Caki2 (cell line): Measurements from ENCODE around the gene CIAO3. TPM values are rescaled to one million over a fixed set of nuclear protein-coding genes. Genes with fewer than 3 reads are reported as not detected.
"Not testable (repeated sequence)": the region's sequence is repeated elsewhere in the genome, so short reads cannot be mapped to it uniquely, and the experiment has no call there.

Experiments
- DNase-seq: peaks from one replicate; pipeline ENCODE4 v3.0.0-alpha.2; 2015; ENCODE audit warnings: low read depth
- in situ Hi-C: cut with HindIII; loops from 2 replicates; pipeline ENCODE4 v1.10.0; 2016; ENCODE audit warnings: low sequenced_read_pairs, low pct_unique_long_range_greater_than_20kb, mixed read lengths
- total RNA-seq: library from RNA; depleted of rRNA; stranded (reverse); fragments of >200 nt; shearing (Covaris generic); gene quantifications from 2 replicates; pipeline ENCODE4 v1.2.3, GENCODE V29; 2014; ENCODE audit warnings: low replicate concordance

The CIAO3 gene
- total RNA-seq, 1 experiment from 2014 or later = 75.6 TPM

GRCh38 chr16:763369-764183, 22.8 kb upstream of the CIAO3 start:
- in situ Hi-C loops = no loop called here
- no peak for DNase-seq

DNA sequence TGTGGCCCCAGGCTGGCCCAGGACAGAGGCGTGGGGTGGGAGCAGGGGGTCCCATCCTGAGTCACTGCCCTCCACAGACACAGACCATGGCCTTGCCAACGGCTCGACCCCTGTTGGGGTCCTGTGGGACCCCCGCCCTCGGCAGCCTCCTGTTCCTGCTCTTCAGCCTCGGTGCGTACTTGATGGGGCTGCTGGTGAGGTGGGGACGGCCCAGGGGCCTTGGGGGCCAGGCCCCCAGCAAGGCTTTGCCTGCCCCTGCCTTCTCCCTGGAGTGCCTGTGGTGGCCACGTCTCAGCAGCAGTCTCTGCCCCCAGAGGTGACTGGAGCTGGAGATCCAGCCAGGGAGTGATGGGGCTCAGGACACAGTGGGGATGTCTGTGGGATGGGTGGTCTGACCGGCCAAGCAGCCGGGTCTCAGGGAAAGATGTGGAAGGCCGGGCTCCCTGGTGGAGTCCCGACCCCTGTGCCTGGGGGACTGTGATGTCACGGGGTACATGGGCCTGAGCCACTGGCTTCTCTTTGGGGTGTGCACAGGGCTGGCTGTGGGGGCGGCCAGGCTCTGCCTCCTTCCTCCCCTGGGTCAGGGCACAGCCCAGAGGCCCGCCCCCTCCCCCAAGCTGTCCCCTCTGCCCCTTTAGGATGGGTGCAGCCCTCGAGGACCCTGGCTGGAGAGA, 21.9 kb upstream of the CIAO3 start:
- in situ Hi-C loops = no loop called here
- no peak for DNase-seq

DNA sequence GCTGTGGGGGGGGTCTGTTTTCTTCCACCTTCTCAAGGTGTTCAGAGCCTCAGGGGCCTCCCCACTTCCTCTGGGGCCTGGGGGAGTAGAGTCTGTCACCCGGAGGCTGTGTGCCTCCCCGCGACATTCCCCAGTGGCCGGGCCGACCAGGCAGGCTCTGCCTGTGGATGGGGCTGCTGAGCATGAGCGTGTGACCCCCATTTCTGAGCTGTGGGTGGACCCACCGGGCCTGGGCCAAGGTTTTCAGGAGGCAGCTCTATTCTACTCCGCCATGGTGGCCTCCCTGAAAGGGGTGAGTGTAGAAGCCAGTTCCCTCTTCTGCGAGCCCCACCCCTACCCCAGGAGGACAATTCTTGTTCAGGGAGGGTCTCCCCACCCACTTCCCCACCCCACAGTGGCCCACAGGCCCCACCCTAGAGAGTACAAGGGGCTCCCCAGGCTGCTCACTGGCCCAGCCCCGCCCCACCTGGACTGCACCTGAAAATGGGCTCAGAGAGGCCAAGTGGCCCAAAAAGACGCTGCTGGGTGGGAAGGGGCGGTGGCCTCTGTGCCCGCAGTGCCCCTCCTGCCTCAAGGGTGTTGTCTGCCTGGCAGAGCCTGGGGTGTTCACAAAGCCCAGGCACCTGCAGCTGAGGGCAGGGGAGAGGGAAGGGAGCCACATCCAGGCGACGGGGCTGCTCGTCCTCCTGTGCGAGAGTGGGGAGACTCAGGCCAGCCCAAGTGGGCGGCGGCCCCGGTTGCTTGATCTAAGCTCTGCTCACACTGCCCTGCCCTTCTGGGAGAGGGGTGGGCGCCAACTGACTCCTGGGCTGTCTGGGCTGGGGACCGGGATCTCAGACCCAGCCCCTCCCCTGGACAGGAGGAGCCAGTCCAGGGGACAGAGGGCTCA, 21.1 kb upstream of the CIAO3 start:
- in situ Hi-C loops = no loop called here

DNA sequence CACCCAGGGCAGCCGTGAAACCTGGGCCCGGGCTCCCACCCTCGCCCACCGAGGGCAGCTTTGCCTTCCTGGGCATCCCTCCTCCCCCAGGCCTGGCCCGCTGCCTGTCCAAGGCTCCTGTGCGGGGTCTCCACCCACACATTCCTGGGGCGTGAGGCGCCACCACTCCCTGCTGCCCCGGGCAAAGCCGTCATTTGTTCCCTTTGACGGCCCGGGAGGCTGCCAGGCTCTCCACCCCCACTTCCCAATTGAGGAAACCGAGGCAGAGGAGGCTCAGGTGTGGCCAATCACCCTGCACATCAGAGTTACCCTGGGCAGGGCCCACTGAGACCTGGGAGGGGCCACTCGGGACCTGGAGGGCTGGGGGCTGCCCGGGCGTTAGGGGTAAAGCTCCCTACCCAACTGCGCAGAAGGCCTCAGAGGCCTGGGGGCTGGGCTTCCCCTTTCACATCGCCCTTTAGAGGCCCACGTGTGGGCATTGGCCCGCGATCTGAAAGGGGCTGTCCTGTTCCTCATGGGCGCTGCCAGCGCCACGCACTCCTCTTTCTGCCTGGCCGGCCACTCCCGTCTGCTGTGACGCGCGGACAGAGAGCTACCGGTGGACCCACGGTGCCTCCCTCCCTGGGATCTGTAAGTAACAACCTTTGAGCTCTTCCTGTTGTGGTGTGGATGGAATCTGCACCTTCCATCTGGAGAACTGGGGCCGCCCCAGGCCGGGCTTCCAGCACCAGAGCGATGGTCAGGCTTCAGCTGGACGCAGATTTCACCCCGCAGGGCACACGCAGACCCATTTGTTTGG, 19.9 kb upstream of the CIAO3 start, which contains the start of gene MSLN:
TSS of gene MSLN (plus strand) at position 190 of the 799 bp plus-strand sequence. CDS start 1,947 bp downstream, outside the sequence.
- no peak for DNase-seq
- in situ Hi-C loops = no loop called here

More for the DNA sequence above, 21.1 kb upstream of the CIAO3 start:
- DNase-seq = no peak

DNA sequence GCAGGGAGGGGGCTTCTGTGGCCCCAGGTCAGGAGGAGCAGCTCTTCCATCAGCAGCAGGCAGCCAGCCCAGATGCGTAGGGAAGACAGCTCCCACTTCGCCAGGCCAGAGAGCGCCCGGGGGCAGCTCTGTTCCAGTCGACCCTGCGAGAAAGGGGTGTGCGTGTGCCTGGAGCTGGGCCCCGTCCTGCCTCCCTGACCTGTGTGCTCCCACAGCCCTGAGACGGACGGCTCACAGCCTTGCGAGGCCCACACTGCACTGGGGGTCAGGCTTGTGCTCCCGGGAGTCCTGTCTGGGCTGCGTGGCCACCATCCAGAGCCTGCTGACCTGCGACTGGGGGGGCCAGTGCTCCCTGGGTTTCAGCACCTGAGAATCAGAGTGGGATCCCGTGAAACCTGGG, 19.3 kb upstream of the CIAO3 start:
- no peak for DNase-seq
- in situ Hi-C loops = no loop called here

DNA sequence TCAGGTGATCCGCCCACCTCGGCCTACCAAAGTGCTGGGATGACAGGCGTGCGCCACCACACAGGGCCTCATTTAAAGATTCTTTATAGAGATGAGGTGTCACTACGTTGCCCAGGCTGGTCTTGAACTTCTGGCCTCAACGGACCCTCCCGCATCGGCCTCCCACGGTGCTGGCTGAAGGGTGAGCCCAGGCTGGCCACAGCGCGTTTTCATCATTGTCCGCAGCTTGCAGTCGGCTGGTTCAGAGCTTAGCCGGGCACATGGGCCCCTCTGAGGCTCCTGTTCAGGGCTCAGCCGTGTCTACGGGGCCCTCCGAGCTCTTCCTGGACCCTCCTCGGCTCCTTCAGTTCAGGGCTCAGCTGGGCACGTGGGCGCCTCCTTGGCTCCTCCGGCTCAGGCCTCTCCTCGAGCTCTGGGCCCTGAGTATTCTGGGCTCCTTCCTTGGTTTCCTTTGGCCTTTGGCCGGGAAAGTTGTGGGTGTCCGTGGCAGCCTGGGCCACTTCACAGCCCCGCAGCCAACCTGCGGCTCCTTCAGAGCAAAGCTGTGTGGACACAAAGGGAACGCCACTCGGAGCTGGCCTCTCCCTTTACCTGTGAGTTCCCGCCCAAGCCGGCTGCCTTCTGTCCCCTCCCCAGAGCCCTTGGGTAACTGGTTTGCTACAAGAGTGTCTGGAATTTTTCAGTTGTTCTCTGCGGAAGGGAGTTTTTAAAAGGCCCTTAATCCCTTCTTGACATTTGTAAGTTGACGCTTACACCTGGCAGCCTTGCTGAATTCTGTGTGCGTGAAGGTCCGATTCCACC, 18.5 kb upstream of the CIAO3 start:
- DNase-seq = no peak
- in situ Hi-C loops = no loop called here

GRCh38 chr16:756428-756827, 15.6 kb upstream of the CIAO3 start:
- no peak for DNase-seq
- in situ Hi-C loops = no loop called here

DNA sequence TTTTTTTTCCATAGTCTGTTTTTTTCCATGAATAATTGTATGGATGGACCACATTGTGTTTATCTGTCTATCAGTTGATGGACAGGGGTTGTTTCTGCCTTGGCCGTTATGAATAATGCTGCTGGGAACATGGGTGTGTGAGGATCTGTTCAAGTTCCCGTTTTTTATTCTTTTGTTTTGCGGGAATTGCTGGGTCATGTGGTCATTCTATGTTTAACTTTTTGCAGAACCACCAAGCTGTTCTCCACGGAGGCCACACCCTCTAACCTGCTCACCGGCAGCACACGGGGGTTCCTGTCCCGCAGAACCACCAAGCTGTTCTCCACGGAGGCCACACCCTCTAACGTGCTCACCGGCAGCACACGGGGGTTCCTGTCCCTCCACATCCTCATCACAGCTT, 13.9 kb upstream of the CIAO3 start:
- in situ Hi-C loops = no loop called here
- no peak for DNase-seq

DNA sequence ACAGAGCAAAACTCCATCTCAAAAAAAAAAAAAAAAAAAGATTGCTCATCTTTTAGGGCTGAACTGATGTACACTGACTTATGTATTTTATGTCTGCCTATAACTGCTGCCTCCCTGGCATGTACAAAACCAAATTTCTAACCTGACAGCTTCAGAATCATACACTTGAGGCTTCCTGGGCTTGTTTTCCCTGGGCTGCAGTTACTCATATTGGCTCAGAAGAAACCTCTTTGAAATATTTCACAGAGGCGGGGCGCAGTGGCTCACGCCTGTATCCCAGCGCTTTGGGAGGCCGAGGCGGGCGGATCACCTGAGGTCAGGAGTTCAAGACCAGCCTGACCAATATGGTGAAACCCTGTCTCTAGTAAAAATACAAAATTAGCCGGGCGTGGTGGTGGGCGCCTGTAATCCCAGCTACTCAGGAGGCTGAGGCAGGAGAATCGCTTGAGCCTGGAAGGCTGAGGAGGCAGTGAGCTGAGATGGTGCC, 13.4 kb upstream of the CIAO3 start:
- in situ Hi-C loops, DNase-seq: not testable (repeated sequence)

DNA sequence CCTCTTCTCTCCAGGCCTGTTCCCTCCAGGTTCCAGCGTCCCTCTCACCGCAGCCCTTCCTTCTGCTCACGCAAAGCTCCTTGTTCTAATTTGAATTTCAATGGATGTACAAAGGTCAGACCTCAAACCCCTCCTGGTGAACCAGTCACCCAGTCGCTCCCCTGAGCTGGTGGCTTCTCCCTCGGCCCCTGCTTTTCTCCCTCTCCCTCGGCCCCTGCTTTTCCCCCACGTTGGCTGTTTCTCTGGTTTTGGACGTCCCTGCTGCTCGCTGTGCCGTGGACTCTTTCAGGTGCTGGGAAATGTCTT, 11.2 kb upstream of the CIAO3 start:
- no peak for DNase-seq
- in situ Hi-C loops = no loop called here

DNA sequence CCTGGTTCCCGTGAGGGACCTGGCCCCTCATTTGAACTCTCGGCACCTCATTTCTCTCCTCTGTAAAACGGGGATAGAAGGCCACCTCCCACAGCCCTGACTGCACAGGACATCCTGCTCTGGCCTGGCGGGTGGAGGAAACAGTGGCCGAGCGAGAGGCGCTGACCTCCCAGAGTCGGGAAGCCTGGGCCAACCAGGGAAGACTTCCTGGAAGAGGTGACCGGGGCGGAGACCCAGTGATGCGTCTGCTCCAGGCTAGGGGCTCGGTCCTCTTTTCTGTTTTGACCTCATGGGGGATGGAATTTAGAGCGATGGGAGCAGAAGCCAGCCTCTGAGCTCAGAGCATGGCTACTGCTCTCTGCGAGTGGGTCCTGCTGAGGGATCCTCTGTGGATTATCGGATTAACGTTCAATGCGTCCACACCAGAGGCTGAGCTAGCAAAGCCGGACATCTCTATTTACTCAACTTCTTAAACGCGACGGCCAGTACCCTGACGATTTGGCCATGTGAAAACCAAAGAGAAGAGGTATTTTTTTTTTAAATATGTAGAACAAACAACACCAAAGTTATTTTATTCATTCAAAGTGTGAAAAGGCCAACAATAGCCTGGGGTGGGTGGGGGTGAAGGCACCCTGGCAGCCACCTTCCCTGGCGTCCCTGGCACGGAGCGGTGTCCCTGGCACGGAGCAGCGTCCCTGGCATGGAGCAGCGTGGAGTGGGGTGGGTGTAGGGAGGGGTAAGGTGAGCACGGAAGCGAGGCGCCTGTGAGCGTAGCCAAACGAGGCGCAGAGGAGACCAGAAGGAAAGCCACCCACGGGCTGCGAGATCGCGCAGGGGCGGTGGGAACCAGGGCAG, 10.6 kb upstream of the CIAO3 start:
- in situ Hi-C loops = no loop called here
- no peak for DNase-seq

DNA sequence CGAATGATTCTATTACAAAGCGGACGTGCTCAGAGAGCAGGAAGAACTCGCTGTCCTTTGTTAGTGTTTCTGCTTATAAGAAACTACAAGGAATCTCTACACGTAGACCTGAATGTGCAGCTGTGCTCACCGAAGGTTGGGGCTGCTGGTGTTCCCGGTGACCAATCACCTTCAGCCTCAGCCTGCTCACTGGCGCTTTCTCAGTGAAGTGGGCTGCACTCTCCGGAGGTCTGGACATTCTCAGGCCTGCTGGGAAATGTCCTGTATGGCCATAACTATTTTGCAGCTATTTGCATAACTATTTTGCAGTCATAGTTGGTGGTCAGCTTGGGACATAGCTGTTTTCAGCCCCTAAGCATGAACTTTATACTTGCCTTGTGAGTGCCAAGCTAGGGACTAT, 9.7 kb upstream of the CIAO3 start:
- in situ Hi-C loops = no loop called here
- no peak for DNase-seq

- DNase-seq = no peak
- in situ Hi-C loops = no loop called here
Observed at GRCh38 chr16:749010-749409, 8.2 kb upstream of the CIAO3 start.

- DNase-seq = no peak
- in situ Hi-C loops = no loop called here
Observed at GRCh38 chr16:747978-748746, 7.4 kb upstream of the CIAO3 start.

- DNase-seq = no peak
- in situ Hi-C loops = no loop called here
Observed at GRCh38 chr16:746637-747036, 5.8 kb upstream of the CIAO3 start.

- no peak for DNase-seq
- in situ Hi-C loops = no loop called here
Observed at GRCh38 chr16:745739-746138, 4.9 kb upstream of the CIAO3 start.
